SH-SY5Y (cell line): ENCODE data around the gene LRRC51.

Experiments
- GATA2 ChIP-seq: IDR thresholded peaks from 2 replicates; pipeline ENCODE4 v1.6.1; 2011; ENCODE audit warnings: mild to moderate bottlenecking, low read depth, low read length
- GATA3 ChIP-seq: IDR thresholded peaks from 2 replicates; pipeline ENCODE4 v1.6.1; 2011; ENCODE audit warnings: low read depth, mild to moderate bottlenecking, low read length, moderate library complexity

LRRC51 gene

DNA sequence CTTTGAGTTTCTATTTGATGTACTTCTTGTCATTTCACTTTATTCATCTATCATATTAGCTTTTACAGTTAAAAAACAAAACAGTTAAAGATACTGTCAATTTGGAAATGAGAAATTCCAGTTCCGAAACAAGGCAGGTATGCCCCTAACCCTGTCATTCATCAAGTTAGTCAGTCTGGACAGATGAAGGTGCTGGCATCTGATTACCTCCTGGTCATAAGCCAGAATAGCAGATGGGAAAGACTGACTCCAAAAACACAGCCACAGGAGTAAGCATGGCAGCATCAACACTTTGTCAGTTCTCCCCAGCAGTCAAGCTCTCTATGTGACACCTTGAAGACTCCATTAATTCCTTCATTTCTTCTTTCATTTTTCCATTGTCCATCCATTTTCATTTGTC is 4.3 kb downstream of the LRRC51 start:
- peak; percentile 68 for TF ChIP-seq GATA2
- no peak for TF ChIP-seq GATA3

DNA sequence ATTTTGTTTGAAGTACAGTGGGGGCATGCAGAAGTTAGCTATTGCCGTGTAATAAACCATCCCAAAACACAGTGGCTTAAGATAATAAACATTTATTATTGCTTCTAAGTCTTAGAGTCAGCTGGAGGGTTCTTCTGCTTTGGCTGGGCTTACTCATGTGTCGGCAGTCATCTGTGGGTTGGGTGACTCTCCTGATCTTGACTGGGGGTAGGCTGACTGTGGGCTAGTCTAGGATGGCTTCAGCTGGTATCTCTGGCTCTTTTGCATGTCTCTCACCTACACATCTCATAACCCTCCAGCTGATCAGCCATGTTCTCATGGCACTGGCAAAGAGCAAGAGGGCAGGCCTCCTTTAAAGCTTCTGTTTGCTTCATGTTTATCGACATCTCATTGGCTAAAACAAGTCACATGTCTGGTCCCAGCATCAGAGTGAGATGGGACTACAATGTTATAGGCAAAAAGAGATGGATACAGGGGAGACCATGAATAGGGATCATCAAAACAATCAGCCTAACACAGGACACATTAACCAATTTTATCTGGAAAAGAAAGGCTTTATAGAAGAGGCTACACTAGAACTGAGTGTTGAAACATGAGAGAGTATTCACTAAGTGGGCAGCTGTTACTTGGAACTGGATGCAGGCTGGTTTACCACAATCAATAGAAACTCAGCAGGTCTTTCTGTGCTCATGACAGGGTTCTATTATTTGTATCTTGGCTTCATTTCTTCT is 5.1 kb downstream of the LRRC51 start:
- TF ChIP-seq GATA2, result no peak
- no peak for TF ChIP-seq GATA3

DNA sequence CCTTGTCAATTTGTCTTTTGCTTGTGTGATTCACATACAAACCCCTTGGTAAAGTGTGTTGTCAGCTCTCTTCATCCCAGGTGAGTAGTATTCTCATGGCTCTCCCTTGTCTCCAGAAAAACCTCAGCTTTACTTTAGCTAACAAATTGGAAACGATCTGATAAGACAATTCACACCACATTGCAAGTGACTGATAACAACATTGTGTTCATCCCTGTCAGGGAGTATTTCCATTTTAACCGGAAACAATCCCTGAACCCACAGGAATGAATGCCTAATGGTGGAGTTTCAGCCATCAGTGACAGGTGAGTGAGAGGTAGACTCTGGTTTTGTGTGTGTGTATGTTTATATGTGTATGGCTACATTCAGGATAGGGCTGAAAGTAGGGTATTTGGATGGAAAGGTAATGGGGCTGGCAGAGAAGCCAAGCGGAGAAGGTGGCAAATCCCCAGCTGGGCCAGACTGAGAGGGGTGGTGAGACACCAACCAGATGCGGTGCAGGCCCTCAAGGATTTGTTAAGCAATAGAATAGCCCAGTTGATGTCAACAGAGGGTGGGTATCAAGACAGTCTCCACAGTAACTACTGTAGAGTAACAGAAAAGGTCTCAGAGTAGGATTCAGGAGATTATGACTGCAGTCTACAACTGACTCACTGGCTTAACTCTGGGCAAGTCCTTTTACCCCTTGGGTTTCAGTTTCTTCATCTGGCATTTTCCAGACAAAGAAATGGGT is 7.6 kb downstream of the LRRC51 start:
- TF ChIP-seq GATA2 (no peak), GATA3 (no peak)

DNA sequence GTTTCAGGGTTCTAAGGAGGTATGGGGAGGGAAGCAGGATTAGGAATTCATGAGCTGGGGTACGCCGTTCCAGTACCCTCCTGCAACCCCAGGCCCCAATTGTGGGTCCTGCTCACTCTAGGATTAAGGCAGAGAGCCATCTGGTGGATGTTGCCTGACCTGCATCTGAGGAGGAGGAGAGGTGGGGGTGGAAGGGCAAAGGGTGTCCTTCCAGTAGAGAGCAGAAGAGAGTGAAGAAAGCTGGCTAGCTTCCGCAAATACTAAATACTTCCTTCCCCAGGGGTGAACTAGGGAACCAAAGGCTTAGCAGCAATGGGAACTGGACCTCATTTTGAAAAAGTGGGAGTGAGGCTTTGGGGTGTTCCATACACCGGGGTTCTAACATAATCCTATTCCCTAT is 10.6 kb downstream of the LRRC51 start:
- TF ChIP-seq GATA2 (no peak), GATA3 (no peak)

DNA sequence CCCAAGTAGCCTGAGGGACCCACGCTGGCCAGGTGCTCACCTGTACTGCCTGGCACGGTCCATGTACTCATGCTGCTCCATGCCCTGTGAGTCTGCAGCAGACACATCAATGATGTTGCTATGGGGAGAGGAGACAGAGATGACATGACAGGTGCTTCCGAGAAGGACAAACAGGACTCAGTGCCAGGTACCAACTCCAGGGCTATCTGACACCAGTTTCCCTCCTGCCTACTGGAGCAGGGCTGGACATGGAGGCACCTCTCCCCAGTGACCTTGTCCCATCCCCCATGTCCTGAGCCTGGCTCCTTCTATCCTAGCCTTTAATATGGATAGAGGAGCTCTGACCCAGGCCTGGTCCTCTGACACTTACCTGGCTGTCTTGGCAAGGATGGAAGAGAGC is 18.1 kb downstream of the LRRC51 start:
- TF ChIP-seq GATA2 (no peak), GATA3 (no peak)

DNA sequence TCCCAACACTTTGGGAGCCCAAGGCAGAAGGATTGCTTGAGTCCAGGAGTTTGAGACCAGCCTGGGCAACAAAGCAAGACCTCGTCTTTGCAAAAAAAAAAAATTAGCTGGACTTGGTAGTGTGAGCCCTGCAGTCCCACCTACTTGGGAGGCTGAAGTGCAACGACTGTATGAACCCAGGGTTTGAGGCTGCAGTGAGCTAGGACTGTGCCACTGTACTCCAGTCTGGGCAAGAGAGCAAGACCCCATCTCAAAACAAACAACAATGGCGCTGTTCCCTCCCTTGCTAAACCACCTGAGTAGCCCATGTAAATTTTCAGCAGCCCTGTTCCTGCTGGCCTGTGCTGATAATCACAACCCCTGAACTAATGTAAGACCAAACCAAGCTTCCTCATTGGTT is 19.4 kb downstream of the LRRC51 start:
- TF ChIP-seq GATA2, result no peak
- no peak for TF ChIP-seq GATA3

DNA sequence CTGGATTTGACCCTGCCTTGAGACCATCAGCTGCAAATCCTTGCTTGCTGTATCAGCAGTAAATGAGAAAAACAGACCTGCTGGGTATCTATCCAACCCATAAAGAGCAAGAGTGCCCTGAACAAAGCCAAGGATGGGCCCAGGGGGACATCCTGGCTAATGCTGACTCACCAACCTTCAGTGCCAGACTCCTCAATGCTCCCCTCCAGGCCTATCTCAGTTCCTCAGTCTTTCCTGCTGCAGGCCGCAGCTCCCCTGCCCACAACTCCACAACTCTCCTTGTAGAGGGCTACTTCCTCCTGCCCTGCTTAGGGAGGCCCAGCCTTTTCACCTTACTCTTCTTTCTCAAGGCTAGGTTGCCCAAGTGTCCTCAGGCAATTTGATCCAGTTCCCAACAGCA is 19.8 kb downstream of the LRRC51 start:
- TF ChIP-seq GATA3 (no peak), GATA2 (no peak)

DNA sequence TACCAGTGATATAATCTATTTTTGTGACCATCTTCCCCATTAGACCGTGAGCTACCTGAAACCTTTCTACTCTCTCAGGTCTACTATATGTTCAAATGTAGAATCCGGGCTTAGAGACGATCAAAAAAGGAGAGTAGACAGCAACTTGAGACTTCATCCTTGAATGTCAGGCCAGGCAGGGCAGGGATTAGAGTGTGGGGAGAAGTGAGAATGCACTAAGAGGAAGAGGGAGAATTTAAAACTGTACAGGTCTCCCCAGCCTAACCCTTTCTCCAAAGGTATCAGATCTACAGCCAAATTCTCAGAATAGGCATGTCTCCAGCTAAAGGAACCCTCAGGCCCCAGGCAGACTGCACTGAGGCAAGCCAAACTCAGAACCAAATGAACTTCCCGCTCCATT is 21.5 kb downstream of the LRRC51 start:
- no peak for TF ChIP-seq GATA3
- TF ChIP-seq GATA2, result no peak

DNA sequence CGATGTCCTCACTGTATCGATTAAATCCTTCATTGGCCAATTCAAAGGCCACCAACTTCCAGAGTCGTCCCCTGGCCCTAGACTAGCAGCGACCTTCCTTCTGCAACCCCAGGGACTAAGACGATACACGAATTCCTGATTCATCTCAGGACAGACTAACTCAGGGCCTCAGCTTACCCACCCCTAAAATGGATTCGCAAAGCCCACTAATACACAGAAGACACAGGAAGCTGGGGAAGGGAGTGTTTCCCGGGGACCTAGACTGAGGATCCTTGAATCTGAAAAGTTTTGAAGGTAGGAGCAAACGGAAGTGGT is 21.9 kb downstream of the LRRC51 start:
- TF ChIP-seq GATA3 (no peak), GATA2 (no peak)

DNA sequence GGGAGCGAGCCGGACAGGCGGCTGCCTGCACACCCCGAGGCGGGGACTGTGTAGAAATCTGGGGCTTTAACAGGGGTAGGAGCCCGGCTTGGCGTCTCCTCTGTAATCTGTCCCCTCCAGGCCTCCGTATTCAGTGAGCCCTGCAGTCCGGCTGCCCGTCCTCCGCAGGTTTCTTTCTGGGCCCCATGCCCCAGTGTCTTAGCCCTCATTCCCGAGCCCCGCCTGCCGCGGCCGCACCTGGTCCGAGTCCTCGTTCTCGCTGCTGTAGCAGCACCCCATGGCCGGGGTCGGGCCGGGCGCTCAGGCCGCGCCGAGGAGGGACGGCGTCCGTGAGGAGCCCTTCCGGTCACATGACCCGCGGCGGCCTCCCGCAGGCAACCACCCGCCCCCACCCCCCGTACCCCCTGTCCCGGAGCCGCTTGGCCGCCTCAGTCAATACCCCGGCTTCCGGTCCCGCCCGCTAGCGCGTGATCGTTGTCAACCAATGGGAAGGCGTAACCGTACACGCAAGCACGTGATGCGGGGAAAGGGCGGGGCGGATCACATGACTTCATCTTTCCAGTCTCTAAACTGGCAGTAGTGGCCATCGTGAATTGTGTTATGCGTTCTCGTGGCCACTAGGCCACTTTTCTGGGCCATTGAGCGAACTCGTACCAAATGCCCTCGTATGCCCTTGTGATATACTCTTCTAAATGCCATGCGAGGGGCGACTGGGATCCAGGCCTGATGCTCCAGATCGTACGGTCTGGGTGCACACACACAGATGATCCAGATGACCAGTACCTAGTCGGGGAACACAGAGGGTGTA is 22.5 kb downstream of the LRRC51 start, which contains the start of gene LAMTOR1:
LAMTOR1 (minus strand) TSS at position 352 of the 808 bp plus-strand sequence; CDS start at position 279, 73 bp downstream.
- TF ChIP-seq GATA2, result no peak
- no peak for TF ChIP-seq GATA3

DNA sequence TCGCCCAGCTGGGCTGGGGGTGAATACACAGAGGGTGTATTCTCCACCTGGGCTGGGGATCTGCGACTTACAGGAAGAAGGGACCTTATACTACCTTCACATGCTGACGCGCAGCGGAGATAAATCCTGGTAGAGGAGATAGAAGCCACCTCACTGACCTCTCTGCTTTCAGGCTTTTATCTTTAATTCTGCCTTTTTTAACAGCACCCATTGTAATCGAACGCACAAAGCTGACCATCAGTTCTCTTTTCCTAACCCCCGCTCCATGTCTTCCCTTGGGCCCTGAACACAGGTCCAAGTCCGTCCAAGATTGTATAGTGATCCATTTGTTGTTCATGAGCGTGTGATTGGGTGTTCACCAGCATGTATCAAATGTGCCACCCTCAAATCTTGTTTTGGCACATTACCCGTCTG is 23.1 kb downstream of the LRRC51 start:
- TF ChIP-seq GATA2 (no peak), GATA3 (no peak)

DNA sequence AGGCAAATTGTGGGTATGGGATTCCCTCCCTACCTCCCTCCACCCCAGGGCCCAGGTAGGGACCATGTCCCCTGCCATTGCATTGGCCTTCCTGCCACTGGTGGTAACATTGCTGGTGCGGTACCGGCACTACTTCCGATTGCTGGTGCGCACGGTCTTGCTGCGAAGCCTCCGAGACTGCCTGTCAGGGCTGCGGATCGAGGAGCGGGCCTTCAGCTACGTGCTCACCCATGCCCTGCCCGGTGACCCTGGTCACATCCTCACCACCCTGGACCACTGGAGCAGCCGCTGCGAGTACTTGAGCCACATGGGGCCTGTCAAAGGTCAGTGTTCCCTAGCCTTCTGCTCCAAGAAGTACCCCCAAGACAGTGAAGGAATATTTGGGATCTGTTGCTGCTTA is 25.2 kb downstream of the LRRC51 start, which contains the start of gene TOMT:
TOMT (plus strand) TSS at position 37 of the 400 bp plus-strand sequence; CDS start at position 65, 28 bp downstream.
- TF ChIP-seq GATA3, result no peak
- TF ChIP-seq GATA2, result no peak

DNA sequence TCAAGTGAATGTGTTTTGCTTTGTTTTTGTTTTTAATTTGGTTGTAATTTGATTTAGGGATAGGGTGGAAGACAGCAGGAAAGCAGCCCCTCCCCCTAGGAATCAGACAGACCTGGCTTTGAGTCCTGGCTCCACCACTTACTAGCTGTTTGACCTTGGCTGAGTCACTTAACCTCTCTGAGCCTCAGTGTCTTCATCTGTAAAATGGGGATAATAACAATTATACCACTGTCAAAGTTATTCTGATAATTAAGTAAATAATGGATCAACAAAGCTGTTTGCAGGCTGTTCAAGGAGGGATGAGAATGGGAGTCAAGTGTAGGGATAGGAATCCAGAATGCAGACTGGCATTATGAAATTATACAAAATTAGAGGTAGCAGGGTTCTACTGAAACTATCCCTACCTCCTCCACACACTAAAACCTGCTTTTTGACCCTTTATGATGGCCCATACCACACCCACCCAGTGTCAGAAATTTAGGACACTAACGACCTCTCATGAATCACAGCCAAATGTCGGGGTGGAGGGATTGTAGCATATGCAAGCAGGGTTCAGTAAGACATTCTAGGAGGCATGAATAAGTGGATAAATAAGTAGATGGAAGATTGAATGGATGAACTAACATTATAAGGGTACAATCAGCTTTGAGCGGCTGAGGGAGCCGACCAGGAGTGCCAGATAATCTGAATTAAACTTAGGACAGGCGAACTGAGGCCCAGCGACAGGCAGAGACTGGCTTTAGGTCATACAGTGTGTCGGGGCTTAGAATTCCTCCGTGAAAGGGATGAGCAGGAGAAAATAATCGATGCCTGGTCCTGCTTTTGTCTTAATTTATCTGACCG is 30.9 kb downstream of the LRRC51 start:
- TF ChIP-seq GATA3, result no peak
- TF ChIP-seq GATA2, result no peak
